Fibroblast of villous mesenchyme (primary cell): ENCODE measurements around the gene PTCRA. TPM values are rescaled to one million over a fixed set of nuclear protein-coding genes. Genes with fewer than 3 reads are reported as not detected.
"Not testable (repeated sequence)": the region's sequence is repeated elsewhere in the genome, so short reads cannot be mapped to it uniquely, and the experiment has no call there.

Experiments used
- DNase-seq: peaks from one replicate; pipeline ENCODE4 v3.0.0-alpha.2; 2010; ENCODE audit warnings: low read depth
- H3K4me3 ChIP-seq: 2 replicates; pipeline ENCODE4 v1.5.1; 2011; ENCODE audit warnings: low read depth, mild to moderate bottlenecking, low read length
- CTCF ChIP-seq: IDR thresholded peaks from 2 replicates; pipeline ENCODE4 v1.5.1; 2012; ENCODE audit warnings: low read depth, mild to moderate bottlenecking, low read length; ENCODE audit not compliant: insufficient read depth
- total RNA-seq: library from RNA; depleted of rRNA; stranded (reverse); fragments of >200 nt; gene quantifications from 2 replicates; pipeline ENCODE4 v1.2.3, GENCODE V29; 2012

PTCRA gene
- total RNA-seq, 1 donor, result not detected

GRCh38 chr6:42885702-42886101 lies 30.2 kb upstream of the PTCRA start:
- DNase-seq, result no peak
- no peak for TF ChIP-seq CTCF
- H3K4me3 ChIP-seq, result no peak overlapping the region

- DNase-seq, H3K4me3 ChIP-seq: not testable (repeated sequence)
Observed at GRCh38 chr6:42888201-42888600, 27.7 kb upstream of the PTCRA start.

- H3K4me3 ChIP-seq, result peak overlapping the region; percentile 94
- DNase-seq, result no peak
- TF ChIP-seq CTCF, result no peak
Observed at GRCh38 chr6:42889815-42890214, 26.0 kb upstream of the PTCRA start.

- DNase-seq, result peak; percentile 97
- TF ChIP-seq CTCF, result no peak
Observed at GRCh38 chr6:42890311-42891198, 25.3 kb upstream of the PTCRA start.

GRCh38 chr6:42891199-42891722 lies 24.6 kb upstream of the PTCRA start:
- H3K4me3 ChIP-seq, result peak overlapping the region; percentile 94
- DNase-seq, result no peak
- no peak for TF ChIP-seq CTCF

More at GRCh38 chr6:42890311-42891198, 25.3 kb upstream of the PTCRA start:
- H3K4me3 ChIP-seq, result peak overlapping the region; percentile 94

- DNase-seq, result peak; percentile 38
- not testable (repeated sequence) for H3K4me3 ChIP-seq
Observed at GRCh38 chr6:42894041-42894828, 21.6 kb upstream of the PTCRA start.

GRCh38 chr6:42896178-42896719 lies 19.6 kb upstream of the PTCRA start:
- no peak for TF ChIP-seq CTCF

More at GRCh38 chr6:42896178-42896719, 19.6 kb upstream of the PTCRA start:
- DNase-seq, result no peak
- H3K4me3 ChIP-seq, result no peak overlapping the region
